ENCODE measurements around the gene LGI2. TPM values are rescaled to one million over a fixed set of nuclear protein-coding genes. Genes with fewer than 3 reads are reported as not detected.

Gene LGI2
- total and polyA plus RNA-seq, 9 of the 15 experiments (the other 6 are each of a cell fraction or from before 2014, with no cell fraction given), result 0.03 to 0.07 TPM; not detected in 7

DNA sequence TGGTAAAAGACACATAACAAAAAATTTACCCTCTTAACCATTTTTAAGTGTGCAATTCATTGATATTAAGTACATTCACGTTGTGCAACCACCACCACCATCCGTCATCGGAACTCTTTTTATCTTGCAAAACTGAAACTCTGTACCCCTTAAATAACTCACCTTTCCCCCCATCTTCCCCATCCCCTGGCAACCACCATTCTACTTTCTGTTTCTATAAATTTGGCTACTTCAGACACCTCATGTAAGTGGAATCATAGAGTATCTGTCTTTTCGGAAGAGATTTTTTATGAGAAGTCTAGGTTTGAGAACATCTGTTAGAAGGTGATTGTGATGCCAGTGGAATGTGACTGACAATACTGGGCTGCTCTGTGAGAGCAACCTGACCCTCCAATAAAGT is 78.1 kb downstream of the LGI2 start (continued):
- TF ChIP-seq, protein P1, sequence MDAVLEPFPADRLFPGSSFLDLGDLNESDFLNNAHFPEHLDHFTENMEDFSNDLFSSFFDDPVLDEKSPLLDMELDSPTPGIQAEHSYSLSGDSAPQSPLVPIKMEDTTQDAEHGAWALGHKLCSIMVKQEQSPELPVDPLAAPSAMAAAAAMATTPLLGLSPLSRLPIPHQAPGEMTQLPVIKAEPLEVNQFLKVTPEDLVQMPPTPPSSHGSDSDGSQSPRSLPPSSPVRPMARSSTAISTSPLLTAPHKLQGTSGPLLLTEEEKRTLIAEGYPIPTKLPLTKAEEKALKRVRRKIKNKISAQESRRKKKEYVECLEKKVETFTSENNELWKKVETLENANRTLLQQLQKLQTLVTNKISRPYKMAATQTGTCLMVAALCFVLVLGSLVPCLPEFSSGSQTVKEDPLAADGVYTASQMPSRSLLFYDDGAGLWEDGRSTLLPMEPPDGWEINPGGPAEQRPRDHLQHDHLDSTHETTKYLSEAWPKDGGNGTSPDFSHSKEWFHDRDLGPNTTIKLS (IDR thresholded peaks at IDR 0.05; ENCODE audit: borderline replicate concordance, low read depth), result no peak
- no peak for TF ChIP-seq CCNT2 (IDR thresholded peaks at IDR 0.05; ENCODE audit: borderline replicate concordance, extremely low read depth, insufficient read length, low read depth, low read length)
- no peak for TF ChIP-seq ZNF282 (CRISPR knock-in tag; IDR thresholded peaks at IDR 0.05)
- no peak for TF ChIP-seq WHSC1 (IDR thresholded peaks at IDR 0.05; ENCODE audit: low read length)

DNA sequence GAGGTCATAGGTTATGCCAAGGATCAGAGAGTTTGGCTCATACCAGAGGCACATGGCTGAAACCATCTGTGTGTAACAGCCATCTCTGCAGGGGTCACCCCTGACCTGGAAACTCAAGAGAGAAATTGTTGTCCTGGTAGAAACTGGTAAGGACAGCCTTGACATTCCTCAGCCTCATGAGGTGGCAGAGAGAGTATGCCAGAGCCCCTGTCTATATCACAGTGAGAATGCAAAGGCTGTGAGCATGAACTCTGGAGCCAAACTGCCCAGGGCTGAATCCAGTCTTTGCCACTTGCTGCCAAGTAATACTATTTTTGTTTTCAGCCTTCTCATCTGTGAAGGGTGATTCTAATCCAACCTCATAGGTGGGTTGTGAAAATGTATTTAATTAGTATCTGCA is 80.8 kb downstream of the LGI2 start:
- H3K4me3 ChIP-seq, result no peak overlapping the region
- H3K4me1 ChIP-seq (replicated peaks in 1 of 2; ENCODE audit: control insufficient read depth in 2 of 2, insufficient read depth in 2 of 2, low read length in 2 of 2), result no peaks in the 10 kb centered on the region
- DNase-seq (ENCODE audit: extremely low read depth in 1 of 4, low spot score in 3 of 4) (no peak), FAIRE-seq (no peak), ATAC-seq (no peak)
- ChIA-PET CTCF (ENCODE audit: low intra/inter-chr PET ratio) (no interaction called here), POLR2A (no interaction called here)
- in situ Hi-C loops (cut with MboI) (no loop called here), intact Hi-C loops (cut with micrococcal nuclease) (no loop called here)
- no TSS peak for BruUV-seq (replicated peaks)
- H4K20me1 ChIP-seq (replicated peaks; ENCODE audit: control insufficient read depth, insufficient read depth, low read length), result no peaks in the 10 kb centered on the region
- no peaks in the 10 kb centered on the region for H3K9me3 ChIP-seq (replicated peaks; ENCODE audit: control insufficient read depth, insufficient read depth, low read depth, low read length)
- no peaks in the 10 kb centered on the region for H3K9me1 ChIP-seq (ENCODE audit: control insufficient read depth, insufficient read depth, low read length)
- H2AFZ ChIP-seq (ENCODE audit: low read depth, low read length), result no peak overlapping the region
- H3K4me2 ChIP-seq (ENCODE audit: insufficient read depth, low read length), result no peak overlapping the region
- peaks cover 2 to 9% of the 10 kb centered on the region in 2 experiments; a peak in 2 of 5 replicates for H3K27me3 ChIP-seq (ENCODE audit: control insufficient read depth in 2 of 2, insufficient read depth in 2 of 2, low read length in 2 of 2)
- H3K9ac ChIP-seq (ENCODE audit: insufficient read depth in 1 of 2, low read depth in 2 of 2, low read length in 2 of 2), result no peak overlapping the region
- H3K79me2 ChIP-seq (ENCODE audit: control insufficient read depth, insufficient read depth, low read length), result no peaks in the 10 kb centered on the region
- H3K27ac ChIP-seq (ENCODE audit: extremely low read depth, low read depth, low read length), result no peak overlapping the region
- H3K36me3 ChIP-seq (ENCODE audit: control insufficient read depth, insufficient read depth, low read length), result no peaks in the 10 kb centered on the region
- TF ChIP-seq RBM25 (IDR thresholded peaks at IDR 0.05; ENCODE audit: low read depth, low read length, severe bottlenecking) (no peak), POLR2H (tag; IDR thresholded peaks at IDR 0.05; ENCODE audit: low read depth) (no peak), FOXA1 (IDR thresholded peaks at IDR 0.05; ENCODE audit: borderline replicate concordance) (no peak), ZEB2 (IDR thresholded peaks at IDR 0.05) (no peak), FOSL1 (tag; conservative IDR thresholded peaks at IDR 0.05) (no peak), ELF2 (CRISPR knock-in tag; IDR thresholded peaks at IDR 0.05) (no peak), BACH1 (tag; IDR thresholded peaks at IDR 0.05) (no peak), POLR2A (conservative IDR thresholded peaks at IDR 0.05) (no peak), MYNN (IDR thresholded peaks at IDR 0.05) (no peak), MYNN (CRISPR knock-in tag; IDR thresholded peaks at IDR 0.05) (no peak), ASH1L (IDR thresholded peaks at IDR 0.05; ENCODE audit: borderline replicate concordance, low read depth, partially characterized antibody) (no peak)
- TF ChIP-seq, protein P2, sequence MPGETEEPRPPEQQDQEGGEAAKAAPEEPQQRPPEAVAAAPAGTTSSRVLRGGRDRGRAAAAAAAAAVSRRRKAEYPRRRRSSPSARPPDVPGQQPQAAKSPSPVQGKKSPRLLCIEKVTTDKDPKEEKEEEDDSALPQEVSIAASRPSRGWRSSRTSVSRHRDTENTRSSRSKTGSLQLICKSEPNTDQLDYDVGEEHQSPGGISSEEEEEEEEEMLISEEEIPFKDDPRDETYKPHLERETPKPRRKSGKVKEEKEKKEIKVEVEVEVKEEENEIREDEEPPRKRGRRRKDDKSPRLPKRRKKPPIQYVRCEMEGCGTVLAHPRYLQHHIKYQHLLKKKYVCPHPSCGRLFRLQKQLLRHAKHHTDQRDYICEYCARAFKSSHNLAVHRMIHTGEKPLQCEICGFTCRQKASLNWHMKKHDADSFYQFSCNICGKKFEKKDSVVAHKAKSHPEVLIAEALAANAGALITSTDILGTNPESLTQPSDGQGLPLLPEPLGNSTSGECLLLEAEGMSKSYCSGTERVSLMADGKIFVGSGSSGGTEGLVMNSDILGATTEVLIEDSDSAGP (CRISPR knock-in tag; IDR thresholded peaks at IDR 0.05), result no peak
- TF ChIP-seq, protein P3, sequence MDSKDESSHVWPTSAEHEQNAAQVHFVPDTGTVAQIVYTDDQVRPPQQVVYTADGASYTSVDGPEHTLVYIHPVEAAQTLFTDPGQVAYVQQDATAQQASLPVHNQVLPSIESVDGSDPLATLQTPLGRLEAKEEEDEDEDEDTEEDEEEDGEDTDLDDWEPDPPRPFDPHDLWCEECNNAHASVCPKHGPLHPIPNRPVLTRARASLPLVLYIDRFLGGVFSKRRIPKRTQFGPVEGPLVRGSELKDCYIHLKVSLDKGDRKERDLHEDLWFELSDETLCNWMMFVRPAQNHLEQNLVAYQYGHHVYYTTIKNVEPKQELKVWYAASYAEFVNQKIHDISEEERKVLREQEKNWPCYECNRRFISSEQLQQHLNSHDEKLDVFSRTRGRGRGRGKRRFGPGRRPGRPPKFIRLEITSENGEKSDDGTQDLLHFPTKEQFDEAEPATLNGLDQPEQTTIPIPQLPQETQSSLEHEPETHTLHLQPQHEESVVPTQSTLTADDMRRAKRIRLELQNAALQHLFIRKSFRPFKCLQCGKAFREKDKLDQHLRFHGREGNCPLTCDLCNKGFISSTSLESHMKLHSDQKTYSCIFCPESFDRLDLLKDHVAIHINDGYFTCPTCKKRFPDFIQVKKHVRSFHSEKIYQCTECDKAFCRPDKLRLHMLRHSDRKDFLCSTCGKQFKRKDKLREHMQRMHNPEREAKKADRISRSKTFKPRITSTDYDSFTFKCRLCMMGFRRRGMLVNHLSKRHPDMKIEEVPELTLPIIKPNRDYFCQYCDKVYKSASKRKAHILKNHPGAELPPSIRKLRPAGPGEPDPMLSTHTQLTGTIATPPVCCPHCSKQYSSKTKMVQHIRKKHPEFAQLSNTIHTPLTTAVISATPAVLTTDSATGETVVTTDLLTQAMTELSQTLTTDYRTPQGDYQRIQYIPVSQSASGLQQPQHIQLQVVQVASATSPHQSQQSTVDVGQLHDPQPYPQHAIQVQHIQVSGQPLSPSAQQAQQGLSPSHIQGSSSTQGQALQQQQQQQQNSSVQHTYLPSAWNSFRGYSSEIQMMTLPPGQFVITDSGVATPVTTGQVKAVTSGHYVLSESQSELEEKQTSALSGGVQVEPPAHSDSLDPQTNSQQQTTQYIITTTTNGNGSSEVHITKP (IDR thresholded peaks at IDR 0.05; ENCODE audit: partially characterized antibody), result no peak
